Measurements from ENCODE around the gene MOB3C.
"Not testable (repeated sequence)": the region's sequence is repeated elsewhere in the genome, so short reads cannot be mapped to it uniquely, and the experiment has no call there.

The MOB3C gene

DNA sequence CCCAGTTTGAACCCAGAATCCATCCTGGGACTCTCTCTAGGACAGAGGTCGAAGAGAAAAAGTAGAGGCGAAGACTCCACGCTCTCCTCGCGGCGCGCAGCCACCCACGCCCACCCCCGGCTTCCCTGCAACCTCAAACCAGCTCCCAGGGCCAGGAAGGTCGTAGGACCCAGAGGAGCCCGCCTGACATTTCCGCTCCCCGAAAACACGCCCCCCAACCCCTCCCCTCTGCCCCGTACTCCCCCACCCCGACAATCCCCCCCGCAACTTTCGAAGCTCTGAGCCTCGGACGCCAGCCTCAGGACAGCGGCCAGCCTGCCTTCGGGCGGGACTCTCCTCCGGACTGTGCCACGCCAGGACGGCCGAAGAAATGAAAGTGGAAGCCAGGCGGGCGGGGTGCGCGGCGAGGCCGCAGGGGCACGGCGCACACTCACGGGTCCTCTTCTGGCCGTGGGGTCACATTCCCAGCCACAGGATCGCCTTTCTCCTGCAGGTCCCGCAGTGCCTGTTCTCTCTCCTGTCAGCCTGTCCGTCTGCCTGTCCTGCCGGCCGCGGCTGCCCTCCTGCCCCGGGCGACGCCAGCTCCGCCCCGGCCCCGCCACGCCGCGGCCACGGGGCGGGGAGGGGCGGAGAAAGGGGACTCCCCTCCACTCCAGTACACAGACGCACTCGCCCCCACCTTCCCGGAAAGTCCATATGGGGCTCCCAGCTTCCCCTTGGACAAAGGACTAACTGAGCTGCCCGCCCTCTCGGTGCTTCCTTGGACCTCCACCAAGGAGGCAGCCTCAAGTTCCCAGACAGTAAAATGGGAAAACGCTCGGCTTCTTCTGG, at the start of gene MOB3C:
Gene MOB3C, minus strand, starts transcription at position 535 of the 831 bp plus-strand sequence. CDS start 3,490 bp downstream, outside the sequence.
- DNase-seq (ENCODE audit: low spot score) = peak; percentile 62

GRCh38 chr1:46665983-46666382, 49.4 kb upstream of the MOB3C start:
- DNase-seq (ENCODE audit: low spot score) = no peak

DNA sequence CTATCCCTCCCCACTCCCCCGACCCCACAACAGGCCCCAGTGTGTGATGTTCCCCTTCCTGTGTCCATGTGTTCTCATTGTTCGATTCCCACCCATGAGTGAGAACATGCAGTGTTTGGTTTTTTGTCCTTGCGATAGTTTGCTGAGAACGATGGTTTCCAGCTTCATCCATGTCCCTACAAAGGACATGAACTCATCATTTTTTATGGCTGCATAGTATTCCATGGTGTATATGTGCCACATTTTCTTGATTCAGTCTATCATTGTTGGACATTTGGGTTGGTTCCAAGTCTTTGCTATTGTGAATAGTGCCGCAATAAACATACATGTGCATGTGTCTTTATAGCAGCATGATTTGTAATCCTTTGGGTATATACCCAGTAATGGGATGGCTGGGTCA, 46.3 kb upstream of the MOB3C start:
- not testable (repeated sequence) for DNase-seq (ENCODE audit: low spot score)

GRCh38 chr1:46660116-46660515, 43.5 kb upstream of the MOB3C start:
- DNase-seq (ENCODE audit: low spot score) = not testable (repeated sequence)

DNA sequence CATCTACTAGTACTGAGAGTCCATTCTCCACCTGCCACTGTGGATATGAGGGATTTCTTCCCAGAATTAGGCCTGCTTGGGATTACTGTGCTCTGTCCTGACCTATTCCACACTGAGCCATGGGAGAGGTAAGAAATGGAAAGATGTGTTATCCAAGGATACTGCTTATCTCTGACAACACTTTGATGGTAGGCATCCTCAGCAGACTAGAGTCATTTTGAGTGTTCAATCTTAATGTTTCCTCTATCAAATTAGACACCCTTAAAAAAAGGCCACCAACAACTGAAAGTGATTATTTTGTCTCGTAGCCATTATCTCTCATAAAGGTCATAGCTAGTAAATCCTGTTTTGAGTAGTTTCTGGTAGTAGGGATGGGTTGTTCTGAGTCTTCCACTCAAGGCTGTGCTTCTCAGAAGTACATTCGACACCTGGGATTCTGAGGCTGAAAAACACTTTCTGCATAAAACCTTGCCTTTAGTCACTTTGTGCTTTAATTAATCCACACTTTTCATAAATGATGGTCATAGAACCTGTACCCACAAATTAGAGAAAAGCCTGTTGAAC, 42.8 kb upstream of the MOB3C start:
- DNase-seq (ENCODE audit: low spot score) = no peak

GRCh38 chr1:46657775-46658174, 41.2 kb upstream of the MOB3C start:
- DNase-seq (ENCODE audit: low spot score) = no peak

- no peak for DNase-seq (ENCODE audit: low spot score)
Observed at GRCh38 chr1:46656643-46657042, 40.0 kb upstream of the MOB3C start.

DNA sequence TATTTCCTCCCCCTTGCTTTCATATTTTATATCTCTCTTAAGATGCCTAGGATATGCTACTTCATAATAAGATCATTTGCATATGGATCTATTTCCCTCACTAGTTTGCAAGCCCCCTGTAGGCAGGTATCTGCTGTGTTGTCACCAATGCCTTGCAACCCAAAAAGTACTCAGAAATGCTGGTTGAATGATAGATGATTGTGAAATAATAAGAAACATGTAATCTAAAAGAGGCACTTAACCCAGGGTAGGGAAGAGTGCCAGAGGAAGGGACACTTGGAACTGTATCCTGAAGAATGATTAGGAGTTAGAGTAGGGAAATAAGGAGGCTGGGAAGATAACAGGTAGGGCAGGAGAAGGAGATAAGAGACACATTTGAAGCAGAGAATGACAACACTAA, 39.2 kb upstream of the MOB3C start:
- DNase-seq (ENCODE audit: low spot score) = no peak

GRCh38 chr1:46654698-46655097, 38.1 kb upstream of the MOB3C start:
- not testable (repeated sequence) for DNase-seq (ENCODE audit: low spot score)

DNA sequence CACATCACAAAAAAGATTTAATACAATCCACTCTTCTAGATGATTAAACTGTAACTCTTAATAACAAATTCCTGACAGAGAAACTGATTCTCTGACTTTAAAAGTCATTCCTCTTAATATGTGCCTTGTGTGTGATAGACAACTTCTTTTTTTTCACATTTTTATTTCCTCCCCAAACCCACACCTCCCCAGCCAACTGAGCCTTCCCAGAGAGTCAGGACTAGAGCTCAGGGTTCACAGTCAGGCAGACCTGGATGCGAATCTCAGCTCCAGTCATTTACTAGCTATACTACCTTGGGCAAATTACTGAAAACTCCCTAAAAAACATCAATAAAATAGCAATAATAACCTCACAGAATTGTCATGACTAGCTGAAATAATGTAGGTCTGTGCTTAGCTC, 37.4 kb upstream of the MOB3C start:
- DNase-seq (ENCODE audit: low spot score) = no peak

GRCh38 chr1:46653405-46653958, 36.9 kb upstream of the MOB3C start:
- DNase-seq (ENCODE audit: low spot score) = no peak

DNA sequence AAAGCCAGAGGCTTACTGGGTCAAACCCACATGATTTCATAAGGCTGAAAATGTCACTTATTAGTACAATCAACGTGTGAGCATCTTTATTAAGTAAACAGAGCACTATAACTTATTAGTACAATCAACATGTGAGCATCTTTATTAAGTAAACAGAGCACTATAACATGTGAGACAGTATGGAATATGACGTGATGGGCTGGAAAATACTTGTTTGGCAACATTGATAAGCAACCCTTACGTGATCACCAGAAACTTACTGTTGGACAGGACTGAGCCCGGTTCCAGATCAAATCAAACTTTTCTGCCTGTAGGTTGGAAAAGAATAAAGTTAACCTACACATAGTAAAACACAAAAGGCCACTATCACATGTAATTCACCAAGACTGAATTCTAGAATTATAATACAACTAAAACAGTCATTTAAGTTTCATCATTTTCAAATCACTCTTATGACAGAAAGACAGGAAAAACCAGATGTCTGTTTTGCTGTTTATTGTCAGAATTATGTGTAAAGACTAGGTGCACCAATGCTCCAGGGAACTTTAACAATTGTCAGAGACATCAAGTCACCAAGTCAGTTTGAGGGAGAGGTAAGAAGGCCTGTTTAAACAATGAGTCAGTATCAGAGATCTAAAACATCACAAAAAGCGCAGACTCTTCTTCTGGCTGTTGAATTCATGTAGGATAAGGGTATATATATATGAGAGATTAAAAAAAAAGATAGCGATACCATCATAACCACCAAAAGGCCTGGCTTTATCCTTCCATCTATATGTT, 35.9 kb upstream of the MOB3C start:
- no peak for DNase-seq (ENCODE audit: low spot score)

DNA sequence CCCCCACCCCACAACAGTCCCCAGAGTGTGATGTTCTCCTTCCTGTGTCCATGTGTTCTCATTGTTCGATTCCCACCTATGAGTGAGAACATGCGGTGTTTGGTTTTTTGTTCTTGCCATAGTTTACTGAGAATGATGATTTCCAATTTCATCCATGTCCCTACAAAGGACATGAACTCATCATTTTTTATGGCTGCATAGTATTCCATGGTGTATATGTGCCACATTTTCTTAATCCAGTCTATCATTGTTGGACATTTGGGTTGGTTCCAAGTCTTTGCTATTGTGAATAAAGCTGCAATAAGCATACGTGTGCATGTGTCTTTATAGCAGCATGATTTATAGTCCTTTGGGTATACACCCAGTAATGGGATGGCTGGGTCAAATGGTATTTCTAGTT, 34.5 kb upstream of the MOB3C start:
- DNase-seq (ENCODE audit: low spot score) = not testable (repeated sequence)

- no peak for DNase-seq (ENCODE audit: low spot score)
Observed at GRCh38 chr1:46650491-46650890, 33.9 kb upstream of the MOB3C start.

GRCh38 chr1:46649764-46650163, 33.2 kb upstream of the MOB3C start:
- no peak for DNase-seq (ENCODE audit: low spot score)

DNA sequence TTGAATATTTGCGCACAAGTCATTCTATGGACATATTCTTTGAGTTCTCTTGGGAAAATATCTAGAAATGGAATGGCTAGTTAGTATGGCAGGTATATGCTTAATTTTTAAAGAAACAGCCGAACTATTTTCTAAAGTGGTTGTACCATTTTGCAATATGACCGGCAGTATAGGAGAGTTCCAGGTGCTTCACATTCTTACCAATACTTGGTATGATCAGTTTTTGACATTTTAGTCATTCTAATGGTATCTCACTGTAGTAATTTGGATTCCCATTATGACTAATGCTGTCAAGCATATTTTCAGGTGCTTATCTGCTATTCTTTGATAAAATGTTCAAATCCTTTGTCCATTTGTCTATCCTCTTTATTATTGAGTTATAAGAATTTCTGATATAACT, 31.0 kb upstream of the MOB3C start:
- no peak for DNase-seq (ENCODE audit: low spot score)

- no peak for DNase-seq (ENCODE audit: low spot score)
Observed at GRCh38 chr1:46646844-46647243, 30.2 kb upstream of the MOB3C start.

- DNase-seq (ENCODE audit: low spot score) = no peak
Observed at GRCh38 chr1:46646331-46646730, 29.7 kb upstream of the MOB3C start.

DNA sequence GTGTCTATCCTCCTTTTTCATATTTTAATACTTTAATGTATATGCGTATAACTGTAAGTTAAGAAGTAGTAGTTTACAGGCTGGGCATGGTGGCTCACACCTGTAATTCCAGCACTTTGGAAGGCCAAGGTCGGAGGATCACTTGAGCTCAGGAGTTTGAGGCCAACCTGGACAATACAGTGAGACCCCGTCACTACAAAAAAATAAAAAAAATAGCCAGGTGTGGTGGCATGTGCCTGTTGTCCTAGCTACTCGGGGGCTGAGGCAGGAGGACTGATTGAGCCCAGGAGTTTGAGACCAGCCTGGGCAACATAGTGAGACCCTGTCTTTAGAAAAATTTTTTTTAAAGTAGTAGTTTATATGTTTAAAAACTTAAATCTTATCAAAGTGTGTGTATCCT, 29.2 kb upstream of the MOB3C start:
- DNase-seq (ENCODE audit: low spot score) = no peak

DNA sequence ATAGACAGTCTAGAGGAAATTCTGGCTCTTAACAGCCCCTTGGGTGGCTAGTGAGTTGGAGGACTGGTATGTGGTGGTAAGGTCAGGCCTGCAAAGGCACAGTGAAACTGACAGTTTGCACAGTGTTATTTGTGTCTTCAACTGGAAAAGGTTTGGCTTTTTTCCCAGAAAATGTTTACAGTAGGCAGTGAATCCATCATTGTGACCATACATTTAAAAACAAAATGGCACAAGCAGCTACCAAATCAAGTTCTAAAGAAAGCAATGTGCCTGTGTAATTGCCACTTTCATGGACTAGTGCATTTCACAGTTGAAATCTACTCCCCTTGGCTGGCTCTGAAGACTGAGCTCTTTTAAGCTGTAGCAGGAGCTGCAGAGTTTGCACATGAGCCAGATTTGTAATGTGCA, 26.8 kb upstream of the MOB3C start:
- DNase-seq (ENCODE audit: low spot score) = no peak

GRCh38 chr1:46642115-46642680, 25.6 kb upstream of the MOB3C start:
- no peak for DNase-seq (ENCODE audit: low spot score)

DNA sequence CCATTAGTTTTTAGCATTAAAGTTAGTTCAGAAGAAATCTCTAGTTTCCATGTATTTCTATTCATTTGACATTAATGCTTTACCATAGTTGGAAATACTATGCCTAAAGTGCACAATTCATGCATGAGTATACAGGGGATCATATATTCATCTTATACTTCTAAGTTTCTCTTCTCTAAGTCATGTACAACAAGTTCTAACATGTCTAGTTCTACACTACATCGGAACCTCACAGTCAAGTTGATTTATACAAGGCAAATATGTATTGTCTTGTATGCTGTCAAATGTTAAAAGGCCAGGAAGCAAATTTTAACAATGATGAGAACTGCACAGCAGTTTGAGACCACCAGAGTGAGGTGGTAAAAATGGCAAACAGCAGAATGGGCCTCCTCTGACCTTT, 22.9 kb upstream of the MOB3C start:
- DNase-seq (ENCODE audit: low spot score) = no peak
